Measurements from ENCODE around the gene IL36A. TPM values are rescaled to one million over a fixed set of nuclear protein-coding genes. Genes with fewer than 3 reads are reported as not detected.

IL36A gene
- total and polyA plus RNA-seq, 4 donors, result not detected

- 62 to 70% methylated on average over 6 of the region's 6 CpGs for WGBS, 2 donors
- Histone ChIP-seq H3K9me3 (ENCODE audit: control insufficient read depth, low read length) (peaks cover 3% of the 10 kb centered on the region), H3K4me1 (ENCODE audit: control insufficient read depth in 1 of 2, insufficient read depth in 2 of 2, low read length in 2 of 2) (no peaks in the 10 kb centered on the region), H3K27me3 (ENCODE audit: control insufficient read depth in 1 of 2, insufficient read depth in 2 of 2, low read length in 1 of 2) (no peaks in the 10 kb centered on the region), H3K27ac (ENCODE audit: low read depth in 1 of 2, low read length in 2 of 2) (no peak overlapping the region), H3K4me3 (ENCODE audit: low read length in 2 of 2) (no peak overlapping the region), H3K36me3 (ENCODE audit: control insufficient read depth in 1 of 2, insufficient read depth in 2 of 2, low read length in 1 of 2) (no peaks in the 10 kb centered on the region)
- no peak for ATAC-seq (ENCODE audit: low FRiP score)
- intact Hi-C loops (cut with DNase I), result no loop called here
- no peak for DNase-seq
Measured at GRCh38 chr2:112996635-112997034, 8.6 kb upstream of the IL36A start.

DNA sequence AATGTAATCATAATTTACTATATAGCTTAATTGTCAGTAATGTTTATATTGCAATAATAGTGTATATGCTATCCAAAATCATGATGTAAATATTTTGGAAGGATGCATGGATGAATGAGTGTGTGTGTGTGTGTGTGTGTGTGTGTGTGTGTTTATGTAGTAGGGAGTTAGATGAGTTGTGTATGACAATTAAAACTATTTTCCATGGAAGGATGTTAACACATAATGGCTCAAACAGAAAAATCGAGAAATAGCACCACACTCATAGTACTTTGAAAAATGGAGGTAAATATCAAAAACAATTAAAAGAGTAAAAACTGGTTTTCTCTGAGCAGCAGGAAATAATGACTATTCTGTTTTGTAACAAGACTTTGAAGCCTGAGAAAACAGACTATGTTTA is 8.1 kb upstream of the IL36A start:
- H3K4me3 ChIP-seq (ENCODE audit: low read length in 2 of 2), result no peak overlapping the region
- intact Hi-C loops (cut with DNase I), result no loop called here
- no peaks in the 10 kb centered on the region for H3K27me3 ChIP-seq (ENCODE audit: control insufficient read depth in 1 of 2, insufficient read depth in 2 of 2, low read length in 1 of 2)
- WGBS, 2 donors, result 72 to 74% methylated on average over 1 of the region's 1 CpG
- no peaks in the 10 kb centered on the region for H3K4me1 ChIP-seq (ENCODE audit: control insufficient read depth in 1 of 2, insufficient read depth in 2 of 2, low read length in 2 of 2)
- DNase-seq, result no peak
- ATAC-seq (ENCODE audit: low FRiP score), result no peak
- H3K27ac ChIP-seq (ENCODE audit: low read depth in 1 of 2, low read length in 2 of 2), result no peak overlapping the region
- peaks cover 3% of the 10 kb centered on the region for H3K9me3 ChIP-seq (ENCODE audit: control insufficient read depth, low read length)
- H3K36me3 ChIP-seq (ENCODE audit: control insufficient read depth in 1 of 2, insufficient read depth in 2 of 2, low read length in 1 of 2), result no peaks in the 10 kb centered on the region

DNA sequence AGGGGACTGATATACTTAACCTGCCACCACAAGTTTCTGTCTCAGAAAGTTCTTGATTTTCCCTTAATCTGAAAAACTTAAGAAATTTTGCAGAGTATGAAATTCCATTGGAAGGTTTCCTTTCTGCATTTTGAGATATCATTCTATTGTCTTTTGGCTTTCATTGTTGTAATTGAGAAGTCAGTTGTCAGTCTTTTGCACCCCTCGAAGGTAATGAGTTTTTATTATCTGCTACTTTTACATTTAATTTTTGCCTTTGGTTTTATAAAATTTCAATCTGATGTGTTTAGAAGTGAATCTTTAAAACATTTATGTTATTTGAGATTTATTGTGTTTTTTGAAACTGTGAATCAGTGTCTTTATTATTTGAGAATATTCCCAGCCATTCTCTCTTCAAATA is 4.8 kb upstream of the IL36A start:
- Histone ChIP-seq H3K4me1 (ENCODE audit: control insufficient read depth in 1 of 2, insufficient read depth in 2 of 2, low read length in 2 of 2) (no peaks in the 10 kb centered on the region), H3K27ac (ENCODE audit: low read depth in 1 of 2, low read length in 2 of 2) (no peak overlapping the region), H3K27me3 (ENCODE audit: control insufficient read depth in 1 of 2, insufficient read depth in 2 of 2, low read length in 1 of 2) (no peaks in the 10 kb centered on the region), H3K4me3 (ENCODE audit: low read length in 2 of 2) (peak overlapping the region in 1 of 2 donors; percentile 40), H3K9me3 (ENCODE audit: control insufficient read depth, low read length) (peaks cover 3% of the 10 kb centered on the region), H3K36me3 (ENCODE audit: control insufficient read depth in 1 of 2, insufficient read depth in 2 of 2, low read length in 1 of 2) (no peaks in the 10 kb centered on the region)
- no peak for DNase-seq
- intact Hi-C loops (cut with DNase I), result no loop called here
- no peak for ATAC-seq (ENCODE audit: low FRiP score)
- WGBS, 2 donors, result 66 to 82% methylated on average over 1 of the region's 1 CpG

- Histone ChIP-seq H3K9me3 (ENCODE audit: control insufficient read depth, low read length) (peaks cover 3% of the 10 kb centered on the region), H3K36me3 (ENCODE audit: control insufficient read depth in 1 of 2, insufficient read depth in 2 of 2, low read length in 1 of 2) (no peaks in the 10 kb centered on the region), H3K4me3 (ENCODE audit: low read length in 2 of 2) (no peak overlapping the region), H3K4me1 (ENCODE audit: control insufficient read depth in 1 of 2, insufficient read depth in 2 of 2, low read length in 2 of 2) (no peaks in the 10 kb centered on the region), H3K27ac (ENCODE audit: low read depth in 1 of 2, low read length in 2 of 2) (no peak overlapping the region), H3K27me3 (ENCODE audit: control insufficient read depth in 1 of 2, insufficient read depth in 2 of 2, low read length in 1 of 2) (no peaks in the 10 kb centered on the region)
- no peak for ATAC-seq (ENCODE audit: low FRiP score)
- intact Hi-C loops (cut with DNase I), result no loop called here
- no peak for DNase-seq
- WGBS, 2 donors, result 61% methylated on average over 2 of the region's 2 CpGs
Measured at GRCh38 chr2:113002677-113003076, 2.6 kb upstream of the IL36A start.

- Histone ChIP-seq H3K36me3 (ENCODE audit: control insufficient read depth in 1 of 2, insufficient read depth in 2 of 2, low read length in 1 of 2) (no peaks in the 10 kb centered on the region), H3K9me3 (ENCODE audit: control insufficient read depth, low read length) (peaks cover 3% of the 10 kb centered on the region), H3K27ac (ENCODE audit: low read depth in 1 of 2, low read length in 2 of 2) (no peak overlapping the region), H3K4me3 (ENCODE audit: low read length in 2 of 2) (no peak overlapping the region), H3K4me1 (ENCODE audit: control insufficient read depth in 1 of 2, insufficient read depth in 2 of 2, low read length in 2 of 2) (no peaks in the 10 kb centered on the region), H3K27me3 (ENCODE audit: control insufficient read depth in 1 of 2, insufficient read depth in 2 of 2, low read length in 1 of 2) (no peaks in the 10 kb centered on the region)
- 85 to 93% methylated on average over 1 of the region's 1 CpG for WGBS, 2 donors
- DNase-seq (no peak), ATAC-seq (ENCODE audit: low FRiP score) (no peak)
- intact Hi-C loops (cut with DNase I), result no loop called here
Measured at GRCh38 chr2:113007250-113007649, 2.0 kb downstream of the IL36A start.

- Histone ChIP-seq H3K36me3 (ENCODE audit: control insufficient read depth in 1 of 2, insufficient read depth in 2 of 2, low read length in 1 of 2) (no peaks in the 10 kb centered on the region), H3K27ac (ENCODE audit: low read depth in 1 of 2, low read length in 2 of 2) (no peak overlapping the region), H3K4me3 (ENCODE audit: low read length in 2 of 2) (no peak overlapping the region), H3K4me1 (ENCODE audit: control insufficient read depth in 1 of 2, insufficient read depth in 2 of 2, low read length in 2 of 2) (no peaks in the 10 kb centered on the region), H3K27me3 (ENCODE audit: control insufficient read depth in 1 of 2, insufficient read depth in 2 of 2, low read length in 1 of 2) (no peaks in the 10 kb centered on the region), H3K9me3 (ENCODE audit: control insufficient read depth, low read length) (no peaks in the 10 kb centered on the region)
- intact Hi-C loops (cut with DNase I), result no loop called here
- DNase-seq (no peak), ATAC-seq (ENCODE audit: low FRiP score) (no peak)
- 62 to 67% methylated on average over 1 of the region's 1 CpG for WGBS, 2 donors
Measured at GRCh38 chr2:113009622-113010021, 4.4 kb downstream of the IL36A start.

DNA sequence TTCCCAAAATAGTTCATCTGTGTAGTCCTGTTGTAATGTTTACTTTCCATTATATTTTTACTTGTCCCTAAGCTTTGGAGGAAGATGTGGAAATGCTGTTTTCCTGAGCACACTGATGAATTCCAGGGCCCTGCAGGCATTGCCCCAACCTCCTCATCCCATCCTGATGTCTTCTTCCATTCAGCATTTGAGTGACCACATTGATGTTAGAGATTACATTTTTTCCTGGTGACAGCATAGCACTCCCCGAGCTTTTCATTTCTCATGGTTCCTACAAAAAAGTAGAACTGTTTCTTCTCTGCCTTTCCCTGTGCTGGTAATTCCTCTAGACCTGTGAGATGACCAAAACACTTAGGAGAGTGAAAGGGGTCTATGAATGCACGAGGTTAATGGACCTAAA is 4.8 kb downstream of the IL36A start:
- ATAC-seq (ENCODE audit: low FRiP score) (no peak), DNase-seq (no peak)
- no peak overlapping the region for H3K4me3 ChIP-seq (ENCODE audit: low read length in 2 of 2)
- H3K36me3 ChIP-seq (ENCODE audit: control insufficient read depth in 1 of 2, insufficient read depth in 2 of 2, low read length in 1 of 2), result no peaks in the 10 kb centered on the region
- no peaks in the 10 kb centered on the region for H3K9me3 ChIP-seq (ENCODE audit: control insufficient read depth, low read length)
- H3K4me1 ChIP-seq (ENCODE audit: control insufficient read depth in 1 of 2, insufficient read depth in 2 of 2, low read length in 2 of 2), result no peaks in the 10 kb centered on the region
- 22 to 33% methylated on average over 2 of the region's 2 CpGs for WGBS, 2 donors
- H3K27ac ChIP-seq (ENCODE audit: low read depth in 1 of 2, low read length in 2 of 2), result no peak overlapping the region
- intact Hi-C loops (cut with DNase I), result no loop called here
- H3K27me3 ChIP-seq (ENCODE audit: control insufficient read depth in 1 of 2, insufficient read depth in 2 of 2, low read length in 1 of 2), result no peaks in the 10 kb centered on the region

GRCh38 chr2:113011108-113011507 is 5.8 kb downstream of the IL36A start:
- Histone ChIP-seq H3K9me3 (ENCODE audit: control insufficient read depth, low read length) (no peaks in the 10 kb centered on the region), H3K4me3 (ENCODE audit: low read length in 2 of 2) (no peak overlapping the region), H3K27me3 (ENCODE audit: control insufficient read depth in 1 of 2, insufficient read depth in 2 of 2, low read length in 1 of 2) (no peaks in the 10 kb centered on the region), H3K27ac (ENCODE audit: low read depth in 1 of 2, low read length in 2 of 2) (no peak overlapping the region), H3K4me1 (ENCODE audit: control insufficient read depth in 1 of 2, insufficient read depth in 2 of 2, low read length in 2 of 2) (no peaks in the 10 kb centered on the region), H3K36me3 (ENCODE audit: control insufficient read depth in 1 of 2, insufficient read depth in 2 of 2, low read length in 1 of 2) (no peaks in the 10 kb centered on the region)
- intact Hi-C loops (cut with DNase I), result no loop called here
- DNase-seq (no peak), ATAC-seq (ENCODE audit: low FRiP score) (no peak)
- WGBS, 2 donors, result 89 to 98% methylated on average over 1 of the region's 1 CpG

DNA sequence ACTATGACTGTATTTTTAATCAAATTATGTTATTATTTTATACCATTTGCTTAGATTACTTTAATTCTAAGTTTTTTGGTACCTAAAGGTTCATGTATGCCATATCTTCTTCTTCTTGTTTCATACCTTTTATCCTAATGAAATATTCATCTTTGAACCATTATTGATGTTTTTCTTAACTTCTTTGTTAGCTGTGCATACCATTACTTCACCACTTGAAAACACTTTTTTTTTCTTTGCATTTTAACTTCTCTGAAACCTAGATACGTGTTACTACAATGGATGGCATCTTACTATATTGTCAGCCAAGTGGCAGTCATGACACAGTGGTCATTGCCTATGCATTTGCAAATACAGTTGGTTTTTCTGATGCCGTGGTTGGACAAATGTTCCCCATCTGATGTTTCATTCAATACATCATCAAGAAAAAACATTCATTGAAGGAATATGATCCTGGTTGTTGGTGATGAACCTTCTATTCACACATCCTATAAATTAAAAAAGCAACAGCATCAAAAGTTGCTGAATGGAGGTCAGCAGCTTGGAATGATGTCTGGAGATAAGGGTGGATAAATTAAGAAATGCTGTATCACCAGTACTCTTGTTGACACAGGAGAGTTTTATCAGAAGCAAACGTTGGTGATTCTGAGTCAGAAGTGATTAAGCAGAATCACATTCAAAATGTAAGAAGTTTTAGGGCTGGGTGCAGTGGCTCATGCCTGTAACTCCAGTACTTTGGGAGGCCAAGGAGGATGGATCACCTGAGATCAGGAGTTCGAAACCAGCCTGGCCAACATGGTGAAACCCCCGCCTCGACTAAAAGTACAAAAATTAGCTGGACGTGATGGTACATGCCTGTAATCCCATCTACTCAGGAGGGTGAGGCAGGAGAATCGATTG is 7.4 kb downstream of the IL36A start:
- ATAC-seq (ENCODE audit: low FRiP score), result no peak

More for the DNA sequence above, 7.4 kb downstream of the IL36A start:
- intact Hi-C loops (cut with DNase I), result no loop called here
- Histone ChIP-seq H3K4me3 (ENCODE audit: low read length in 2 of 2) (no peak overlapping the region), H3K27ac (ENCODE audit: low read depth in 1 of 2, low read length in 2 of 2) (no peak overlapping the region), H3K36me3 (ENCODE audit: control insufficient read depth in 1 of 2, insufficient read depth in 2 of 2, low read length in 1 of 2) (no peaks in the 10 kb centered on the region), H3K9me3 (ENCODE audit: control insufficient read depth, low read length) (no peaks in the 10 kb centered on the region), H3K27me3 (ENCODE audit: control insufficient read depth in 1 of 2, insufficient read depth in 2 of 2, low read length in 1 of 2) (no peaks in the 10 kb centered on the region), H3K4me1 (ENCODE audit: control insufficient read depth in 1 of 2, insufficient read depth in 2 of 2, low read length in 2 of 2) (no peaks in the 10 kb centered on the region)
- DNase-seq, result no peak
- 69 to 72% methylated on average over 8 of the region's 8 CpGs for WGBS, 2 donors
